Thyroid gland (tissue), 4 donors: ENCODE data around the gene POU2F3.

Source experiments
- CTCF ChIP-seq, 6 experiments: fragments of 200-600 bp in 3 of 6; fragments of 450-650 bp in 3 of 6; sonication (generic) in 3 of 6; IDR thresholded peaks; one replicate each; pipeline ENCODE4 v1.5.1; 2016 to 2019; ENCODE audit warnings: antibody characterized with exemption in 6 of 6, mild to moderate bottlenecking in 2 of 6, inconsistent platforms in 1 of 6, moderate library complexity in 1 of 6
- POLR2A ChIP-seq, 2 donors: fragments of 450-650 bp; IDR thresholded peaks; one replicate each; pipeline ENCODE4 v1.6.1; 2017; ENCODE audit warnings: antibody characterized with exemption in 2 of 2, mild to moderate bottlenecking in 2 of 2, moderate library complexity in 1 of 2

- TF ChIP-seq CTCF (IDR thresholded peaks at IDR 0.05) (no peak), POLR2A (IDR thresholded peaks at IDR 0.05) (no peak)
Observed at GRCh38 chr11:120200677-120201076, 39.3 kb upstream of the POU2F3 start.
